Measurements from ENCODE around the gene CCDC88C.

Gene CCDC88C

GRCh38 chr14:91249841-91250616 lies 167.6 kb downstream of the CCDC88C start:
- TF ChIP-seq, protein P1, sequence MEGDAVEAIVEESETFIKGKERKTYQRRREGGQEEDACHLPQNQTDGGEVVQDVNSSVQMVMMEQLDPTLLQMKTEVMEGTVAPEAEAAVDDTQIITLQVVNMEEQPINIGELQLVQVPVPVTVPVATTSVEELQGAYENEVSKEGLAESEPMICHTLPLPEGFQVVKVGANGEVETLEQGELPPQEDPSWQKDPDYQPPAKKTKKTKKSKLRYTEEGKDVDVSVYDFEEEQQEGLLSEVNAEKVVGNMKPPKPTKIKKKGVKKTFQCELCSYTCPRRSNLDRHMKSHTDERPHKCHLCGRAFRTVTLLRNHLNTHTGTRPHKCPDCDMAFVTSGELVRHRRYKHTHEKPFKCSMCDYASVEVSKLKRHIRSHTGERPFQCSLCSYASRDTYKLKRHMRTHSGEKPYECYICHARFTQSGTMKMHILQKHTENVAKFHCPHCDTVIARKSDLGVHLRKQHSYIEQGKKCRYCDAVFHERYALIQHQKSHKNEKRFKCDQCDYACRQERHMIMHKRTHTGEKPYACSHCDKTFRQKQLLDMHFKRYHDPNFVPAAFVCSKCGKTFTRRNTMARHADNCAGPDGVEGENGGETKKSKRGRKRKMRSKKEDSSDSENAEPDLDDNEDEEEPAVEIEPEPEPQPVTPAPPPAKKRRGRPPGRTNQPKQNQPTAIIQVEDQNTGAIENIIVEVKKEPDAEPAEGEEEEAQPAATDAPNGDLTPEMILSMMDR (IDR thresholded peaks at IDR 0.05), result no peak

GRCh38 chr14:91246051-91246852 lies 171.4 kb downstream of the CCDC88C start:
- TF ChIP-seq, protein P1 (IDR thresholded peaks at IDR 0.05), result no peak

DNA sequence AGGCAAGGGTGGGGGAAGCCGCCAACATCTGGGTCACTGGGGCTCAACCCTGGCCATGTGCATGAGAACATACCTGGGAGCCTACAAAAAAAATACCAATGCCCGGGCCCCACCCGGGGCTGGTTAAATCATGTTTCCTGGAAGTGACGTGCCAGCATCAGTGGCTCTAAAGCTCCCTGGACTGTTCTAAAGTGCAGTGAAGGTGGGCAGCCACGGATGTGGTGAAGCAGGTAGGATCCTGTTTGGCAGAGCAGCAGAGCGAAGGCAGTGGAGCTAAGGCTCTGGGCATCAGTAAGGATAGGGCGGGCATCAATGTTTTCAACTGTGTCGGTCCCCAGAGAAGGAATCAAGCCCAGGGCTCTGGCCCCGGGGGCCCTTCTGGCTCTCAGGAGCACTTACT lies 172.6 kb downstream of the CCDC88C start:
- TF ChIP-seq, protein P1 (IDR thresholded peaks at IDR 0.05), result no peak

DNA sequence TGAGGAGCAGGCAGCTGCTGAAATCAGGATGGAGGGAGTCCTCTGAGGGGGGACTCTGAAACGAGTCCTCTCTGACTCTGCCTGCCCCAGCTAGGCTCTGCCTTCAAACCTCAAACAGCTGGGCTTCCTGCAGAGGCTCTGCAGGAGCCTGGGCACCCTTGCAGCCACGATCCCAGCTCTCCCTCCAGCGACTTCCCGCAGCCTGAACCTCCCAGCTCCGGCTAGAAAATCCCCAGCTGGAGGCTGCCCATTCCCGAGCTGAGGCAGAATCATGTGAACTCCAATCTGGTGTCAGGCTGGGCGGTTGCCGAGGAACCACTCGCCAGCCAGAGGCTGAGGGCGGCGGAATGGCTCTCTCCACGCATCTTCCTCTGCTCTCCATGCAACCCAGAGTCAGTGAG lies 173.1 kb downstream of the CCDC88C start, which contains the start of gene GPR68:
GPR68 (minus strand) TSS at position 204 of the 401 bp plus-strand sequence. CDS start 9,654 bp downstream, outside the sequence.
- TF ChIP-seq, protein P1 (IDR thresholded peaks at IDR 0.05), result no peak

DNA sequence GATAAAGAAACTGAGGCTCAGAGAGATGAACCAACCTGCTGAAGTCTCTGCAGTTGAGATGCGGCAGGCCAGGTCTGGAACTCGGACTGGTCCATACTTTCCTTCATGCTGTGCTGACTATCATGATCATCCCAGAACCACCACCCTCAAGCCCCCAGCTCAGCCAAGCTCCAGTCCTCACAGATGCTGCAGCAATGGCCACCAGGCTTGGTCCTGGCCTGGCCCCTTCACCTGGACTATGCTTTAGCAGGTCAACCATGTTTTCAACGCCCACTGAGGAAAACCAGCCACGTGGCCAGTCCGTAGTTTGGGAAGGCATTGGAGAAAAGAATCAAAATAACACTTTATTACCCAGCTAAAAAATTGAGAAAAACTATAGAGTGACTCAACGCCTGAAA lies 174.5 kb downstream of the CCDC88C start:
- TF ChIP-seq, protein P1 (IDR thresholded peaks at IDR 0.05), result no peak

DNA sequence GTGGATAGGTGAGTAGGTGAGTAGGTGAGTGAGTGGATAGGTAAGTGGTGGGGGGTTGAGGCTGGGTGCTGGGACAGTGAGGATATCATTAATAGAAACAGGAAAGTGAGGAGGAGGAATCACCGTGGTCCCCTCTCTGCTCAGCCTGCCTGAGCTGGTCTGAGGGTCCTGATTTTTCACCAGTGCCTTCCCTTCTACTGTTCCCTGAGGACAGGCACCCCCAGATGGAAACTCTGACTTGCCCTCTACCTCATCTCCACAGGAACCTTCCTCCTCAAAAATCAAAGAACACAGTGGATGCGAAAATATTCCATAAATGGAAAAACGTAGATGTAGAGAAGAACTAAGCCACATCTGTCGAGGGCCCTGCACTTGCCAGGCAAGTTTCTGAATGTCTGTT lies 175.0 kb downstream of the CCDC88C start:
- TF ChIP-seq, protein P1 (IDR thresholded peaks at IDR 0.05), result no peak

DNA sequence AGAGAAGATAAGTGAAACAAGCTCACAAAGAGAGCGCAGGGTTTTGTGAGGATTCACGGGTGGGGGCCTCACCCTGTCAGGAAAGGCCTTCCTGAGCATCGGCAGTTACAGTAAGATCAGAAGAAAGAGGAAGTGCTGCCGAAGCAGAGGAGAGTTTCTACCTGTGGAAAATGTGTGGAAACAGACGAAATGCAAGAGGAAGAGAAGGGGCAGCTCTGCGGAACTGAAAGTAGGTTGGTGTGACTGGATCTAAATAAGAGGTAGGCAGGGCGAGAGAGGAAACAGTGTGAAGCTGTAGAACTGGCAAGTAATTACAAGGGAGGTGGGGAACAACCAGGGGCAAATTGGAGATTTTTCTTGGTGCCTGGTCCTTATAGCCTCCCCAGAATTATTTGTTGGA lies 175.8 kb downstream of the CCDC88C start:
- TF ChIP-seq, protein P1 (IDR thresholded peaks at IDR 0.05), result no peak

All from LNCAP (cell line).